ENCODE results near the gene CDK2AP2. TPM values are rescaled to one million over a fixed set of nuclear protein-coding genes. Genes with fewer than 3 reads are reported as not detected.
A peak's percentile ranks its signal among the peaks of the same experiment; 100 is the strongest.

Gene CDK2AP2
- total RNA-seq, 1 donor from 2014 or later: 45.0 TPM

DNA sequence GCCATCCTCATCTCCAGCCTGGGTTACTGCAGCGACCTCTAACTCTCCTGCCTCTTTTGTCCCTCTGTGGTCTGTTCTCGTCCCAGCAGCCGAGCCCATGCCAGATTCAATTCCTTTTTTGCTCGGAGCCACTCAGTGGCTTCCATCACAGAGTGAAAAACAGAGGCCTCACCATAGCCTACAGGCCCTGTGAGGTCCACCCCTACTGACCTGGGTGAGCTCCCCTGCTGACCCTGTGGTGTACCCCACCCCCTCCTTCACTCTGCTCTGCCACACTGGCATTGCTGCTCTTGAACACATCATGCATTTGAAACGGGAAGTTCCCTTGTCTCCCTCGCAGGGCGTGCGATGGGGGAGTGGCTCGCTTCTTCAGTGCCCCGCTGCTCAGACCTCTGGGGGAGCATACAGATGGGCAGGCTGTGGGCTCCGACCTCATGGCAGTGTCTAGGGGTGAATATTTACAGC is 23.1 kb downstream of the CDK2AP2 start:
- Mint-ChIP-seq H3K36me3 (ENCODE audit: low read depth, unreplicated experiment) (peaks cover 24% of the 10 kb centered on the region), H3K4me1 (ENCODE audit: low read depth, unreplicated experiment) (peaks cover 6% of the 10 kb centered on the region), H3K27me3 (ENCODE audit: low read depth, unreplicated experiment) (no peaks in the 10 kb centered on the region), H3K27ac (ENCODE audit: unreplicated experiment) (no peak overlapping the region), H3K9me3 (ENCODE audit: unreplicated experiment) (peaks cover 2% of the 10 kb centered on the region), H3K4me3 (ENCODE audit: unreplicated experiment) (peak overlapping the region; percentile 79)
- no peak overlapping the region for H2AFZ ChIP-seq (ENCODE audit: low read depth, low read length)
- no peak for FAIRE-seq
- H3K9ac ChIP-seq (ENCODE audit: low read length): no peak overlapping the region
- no peak overlapping the region for H3K4me2 ChIP-seq (ENCODE audit: low read length)
- peaks cover 28% of the 10 kb centered on the region for H3K79me2 ChIP-seq (ENCODE audit: insufficient read depth, low read length)
- H3K27me3 ChIP-seq (ENCODE audit: insufficient read depth, low read length): no peaks in the 10 kb centered on the region
- H3K36me3 ChIP-seq (ENCODE audit: insufficient read depth, low read length): no peaks in the 10 kb centered on the region
- H3K9me3 ChIP-seq (ENCODE audit: insufficient read depth, low read depth, low read length): no peaks in the 10 kb centered on the region
- H3K4me3 ChIP-seq (ENCODE audit: insufficient read depth, low read depth, low read length): no peak overlapping the region
- H3K4me1 ChIP-seq (ENCODE audit: insufficient read depth, low read length): peaks cover 11% of the 10 kb centered on the region
- no peak overlapping the region for H3K27ac ChIP-seq (ENCODE audit: low read depth, low read length)
- no peak for DNase-seq (ENCODE audit: low read depth)
- no peak for TF ChIP-seq EZH2 (IDR thresholded peaks at IDR 0.05; ENCODE audit: insufficient read depth, low read length)
- TF ChIP-seq, protein P1, sequence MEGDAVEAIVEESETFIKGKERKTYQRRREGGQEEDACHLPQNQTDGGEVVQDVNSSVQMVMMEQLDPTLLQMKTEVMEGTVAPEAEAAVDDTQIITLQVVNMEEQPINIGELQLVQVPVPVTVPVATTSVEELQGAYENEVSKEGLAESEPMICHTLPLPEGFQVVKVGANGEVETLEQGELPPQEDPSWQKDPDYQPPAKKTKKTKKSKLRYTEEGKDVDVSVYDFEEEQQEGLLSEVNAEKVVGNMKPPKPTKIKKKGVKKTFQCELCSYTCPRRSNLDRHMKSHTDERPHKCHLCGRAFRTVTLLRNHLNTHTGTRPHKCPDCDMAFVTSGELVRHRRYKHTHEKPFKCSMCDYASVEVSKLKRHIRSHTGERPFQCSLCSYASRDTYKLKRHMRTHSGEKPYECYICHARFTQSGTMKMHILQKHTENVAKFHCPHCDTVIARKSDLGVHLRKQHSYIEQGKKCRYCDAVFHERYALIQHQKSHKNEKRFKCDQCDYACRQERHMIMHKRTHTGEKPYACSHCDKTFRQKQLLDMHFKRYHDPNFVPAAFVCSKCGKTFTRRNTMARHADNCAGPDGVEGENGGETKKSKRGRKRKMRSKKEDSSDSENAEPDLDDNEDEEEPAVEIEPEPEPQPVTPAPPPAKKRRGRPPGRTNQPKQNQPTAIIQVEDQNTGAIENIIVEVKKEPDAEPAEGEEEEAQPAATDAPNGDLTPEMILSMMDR (IDR thresholded peaks at IDR 0.05; ENCODE audit: insufficient read depth, low read depth, low read length): no peak
- H4K20me1 ChIP-seq (ENCODE audit: insufficient read depth, low read length): peaks cover 24% of the 10 kb centered on the region

DNA sequence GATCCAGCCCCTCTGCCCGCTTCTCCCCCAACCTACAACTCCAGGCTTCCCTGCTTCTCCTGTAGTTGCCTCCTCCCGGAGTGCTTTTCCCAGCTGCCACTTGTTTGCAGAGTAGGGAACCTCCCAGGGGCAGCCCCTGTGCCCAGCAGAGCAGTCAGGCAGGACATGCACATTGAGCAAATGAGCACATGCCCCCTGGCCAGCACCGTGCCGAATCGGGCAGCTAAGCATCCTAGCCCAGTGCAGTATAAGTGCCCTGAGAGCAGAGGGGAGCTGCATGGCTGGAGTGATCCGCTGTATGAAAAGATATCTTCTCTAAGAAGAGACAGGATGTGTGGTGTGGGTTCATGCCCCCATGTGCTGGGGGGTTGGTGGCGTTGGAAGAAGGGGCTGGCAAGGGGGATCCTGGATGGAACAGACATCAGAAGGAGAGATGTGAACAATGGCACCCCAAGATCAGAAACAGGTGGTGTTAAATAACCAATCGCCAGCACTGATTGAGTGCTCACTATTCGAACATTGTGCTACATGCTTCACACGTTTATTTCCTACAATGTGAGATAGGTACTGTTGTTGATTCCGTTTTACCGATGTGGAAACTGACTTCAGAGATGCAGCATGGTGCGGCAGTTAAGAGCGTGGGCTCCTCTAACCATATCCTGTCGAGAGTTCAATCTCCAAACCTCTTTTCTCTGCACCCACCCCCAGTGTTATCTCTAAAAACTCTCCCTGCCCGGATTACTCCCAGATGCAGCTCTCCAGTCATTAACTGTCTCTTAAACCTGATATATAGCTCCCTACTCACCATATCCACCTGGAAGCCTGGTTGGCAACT is 23.9 kb downstream of the CDK2AP2 start:
- FAIRE-seq: no peak
- Histone ChIP-seq H3K4me1 (ENCODE audit: insufficient read depth, low read length) (peaks cover 11% of the 10 kb centered on the region), H3K4me2 (ENCODE audit: low read length) (peak overlapping the region; percentile 86), H3K27me3 (ENCODE audit: insufficient read depth, low read length) (no peaks in the 10 kb centered on the region), H3K27ac (ENCODE audit: low read depth, low read length) (no peak overlapping the region), H3K9ac (ENCODE audit: low read length) (no peak overlapping the region), H3K9me3 (ENCODE audit: insufficient read depth, low read depth, low read length) (no peaks in the 10 kb centered on the region), H2AFZ (ENCODE audit: low read depth, low read length) (no peak overlapping the region), H3K79me2 (ENCODE audit: insufficient read depth, low read length) (peaks cover 28% of the 10 kb centered on the region), H3K4me3 (ENCODE audit: insufficient read depth, low read depth, low read length) (no peak overlapping the region), H3K36me3 (ENCODE audit: insufficient read depth, low read length) (no peaks in the 10 kb centered on the region), H4K20me1 (ENCODE audit: insufficient read depth, low read length) (peaks cover 20% of the 10 kb centered on the region)
- TF ChIP-seq, protein P1 (IDR thresholded peaks at IDR 0.05; ENCODE audit: insufficient read depth, low read depth, low read length): no peak
- peaks cover 2% of the 10 kb centered on the region for H3K9me3 Mint-ChIP-seq (ENCODE audit: unreplicated experiment)
- H3K4me3 Mint-ChIP-seq (ENCODE audit: unreplicated experiment): peak overlapping the region; percentile 95
- no peak overlapping the region for H3K27ac Mint-ChIP-seq (ENCODE audit: unreplicated experiment)
- H3K4me1 Mint-ChIP-seq (ENCODE audit: low read depth, unreplicated experiment): peaks cover 4% of the 10 kb centered on the region
- no peak for DNase-seq (ENCODE audit: low read depth)
- H3K36me3 Mint-ChIP-seq (ENCODE audit: low read depth, unreplicated experiment): peaks cover 19% of the 10 kb centered on the region
- no peaks in the 10 kb centered on the region for H3K27me3 Mint-ChIP-seq (ENCODE audit: low read depth, unreplicated experiment)

Measured in astrocyte (in vitro differentiated cells and primary cell).